Gastrocnemius medialis (tissue), 4 donors: ENCODE data around the gene MAN2A1. TPM values are rescaled to one million over a fixed set of nuclear protein-coding genes. Genes with fewer than 3 reads are reported as not detected.
A peak's percentile ranks its signal among the peaks of the same experiment; 100 is the strongest.

Source experiments
- ATAC-seq, 2 donors: fragments of 150-250 bp; one replicate each; pipeline ENCODE4 v1.9.1; 2016
- DNase-seq, 2 donors: peaks; one replicate each; pipeline ENCODE4 v3.0.0-alpha.2; 2019
- H3K27ac ChIP-seq, 4 donors: fragments of 200-600 bp; sonication (generic); 1 replicate in 1 of 4; 2 replicates in 3 of 4; pipeline ENCODE4 v1.5.1; 2016 to 2018; ENCODE audit warnings: mild to moderate bottlenecking in 2 of 4, moderate library complexity in 1 of 4
- H3K27me3 ChIP-seq, 3 donors: fragments of 200-600 bp; sonication (generic) in 2 of 3; 1 replicate in 1 of 3; 2 replicates in 2 of 3; pipeline versions ENCODE4 v1.5.1 to v1.6.0; 2016 to 2019; ENCODE audit warnings: mild to moderate bottlenecking in 1 of 3, moderate library complexity in 1 of 3
- H3K36me3 ChIP-seq, 2 donors: fragments of 200-600 bp; sonication (generic) in 1 of 2; one replicate each; pipeline ENCODE4 v1.5.1; 2017 to 2018
- H3K4me1 ChIP-seq, 2 donors: fragments of 200-600 bp; sonication (generic) in 1 of 2; one replicate each; pipeline ENCODE4 v1.5.1; 2016 to 2017; ENCODE audit warnings: mild to moderate bottlenecking in 2 of 2
- H3K4me3 ChIP-seq, 4 donors: fragments of 200-600 bp; sonication (generic) in 3 of 4; 1 replicate in 1 of 4; 2 replicates in 3 of 4; pipeline ENCODE4 v1.5.1; 2016 to 2019; ENCODE audit warnings: mild to moderate bottlenecking in 2 of 4
- H3K9me3 ChIP-seq, 3 donors: fragments of 200-600 bp; sonication (generic) in 2 of 3; 1 replicate in 1 of 3; 2 replicates in 2 of 3; pipeline ENCODE4 v1.5.1; 2016 to 2019
- POLR2A ChIP-seq, 2 donors: fragments of 450-650 bp; IDR thresholded peaks; one replicate each; pipeline ENCODE4 v1.6.1; 2017; ENCODE audit warnings: antibody characterized with exemption in 2 of 2, mild to moderate bottlenecking in 2 of 2, moderate library complexity in 2 of 2
- in situ Hi-C, 4 donors: fragments of 200-750 bp; cut with MboI; loops; one replicate each; pipeline versions ENCODE4 v1.15.0 to v1.8.0; 2017; ENCODE audit warnings: low sequenced_read_pairs in 4 of 4
- intact Hi-C: fragments of 100-400 bp; cut with DNase I; formaldehyde crosslinking; loops from one replicate; pipeline ENCODE4 v1.15.1; 2023; ENCODE audit warnings: low total_unique reads
- total RNA-seq, 4 donors: library from RNA; depleted of rRNA; stranded (reverse); fragments of >200 nt; gene quantifications; one replicate each; pipeline versions ENCODE4 v1.1.0 to v1.2.3, GENCODE V29; 2016
- TF ChIP-seq, protein P1 (sequence below), 5 experiments: fragments of 450-650 bp in 3 of 5; fragments of 200-600 bp in 2 of 5; sonication (generic) in 2 of 5; IDR thresholded peaks in 4 of 5; conservative IDR thresholded peaks in 1 of 5; 1 replicate in 4 of 5; 2 replicates in 1 of 5; pipeline ENCODE4 v1.5.1; 2016 to 2019; ENCODE audit warnings: antibody characterized with exemption in 5 of 5, mild to moderate bottlenecking in 3 of 5, moderate library complexity in 3 of 5

The MAN2A1 gene
- total RNA-seq, 4 donors from 2014 or later = 15.0 to 28.6 (median 19.8) TPM

DNA sequence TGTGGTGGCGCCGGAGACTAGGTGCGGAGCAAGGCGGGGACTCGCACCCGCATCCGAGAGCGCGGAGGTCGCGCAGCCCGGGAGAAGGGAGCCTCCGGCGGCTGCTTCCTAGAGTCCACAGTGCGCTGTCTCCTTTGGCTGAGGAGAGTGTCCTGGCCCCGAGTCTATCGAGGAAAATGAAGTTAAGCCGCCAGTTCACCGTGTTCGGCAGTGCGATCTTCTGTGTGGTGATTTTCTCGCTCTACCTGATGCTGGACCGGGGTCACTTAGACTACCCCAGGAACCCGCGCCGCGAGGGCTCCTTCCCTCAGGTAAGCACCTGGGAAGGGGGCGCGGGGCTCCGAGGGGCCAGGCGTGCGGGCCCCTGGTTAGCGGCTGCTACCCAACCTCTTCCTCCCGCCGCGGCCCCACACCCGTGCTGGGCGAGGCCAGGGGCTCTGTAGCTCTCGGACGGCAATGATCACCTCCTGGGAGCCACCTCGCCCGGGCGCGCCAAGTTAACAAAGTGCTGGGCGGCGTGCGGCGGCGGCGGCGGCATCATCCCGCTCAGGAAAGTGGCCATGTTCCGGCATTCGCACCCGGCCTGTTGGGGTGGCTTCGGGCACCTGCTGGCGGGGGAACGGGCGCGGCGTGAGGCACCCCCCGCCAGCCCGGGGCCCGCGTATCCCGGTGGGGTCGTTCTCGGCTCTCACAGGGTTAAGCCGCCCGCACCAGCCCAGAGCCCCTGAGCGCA, 681 bp downstream of the MAN2A1 start:
- peak overlapping the region; percentile 94 to 99 (median 98) for H3K27ac ChIP-seq
- no peaks in the 10 kb centered on the region for H3K9me3 ChIP-seq
- peak overlapping the region; percentile 88 to 98 (median 96) for H3K4me3 ChIP-seq
- TF ChIP-seq, protein P1, sequence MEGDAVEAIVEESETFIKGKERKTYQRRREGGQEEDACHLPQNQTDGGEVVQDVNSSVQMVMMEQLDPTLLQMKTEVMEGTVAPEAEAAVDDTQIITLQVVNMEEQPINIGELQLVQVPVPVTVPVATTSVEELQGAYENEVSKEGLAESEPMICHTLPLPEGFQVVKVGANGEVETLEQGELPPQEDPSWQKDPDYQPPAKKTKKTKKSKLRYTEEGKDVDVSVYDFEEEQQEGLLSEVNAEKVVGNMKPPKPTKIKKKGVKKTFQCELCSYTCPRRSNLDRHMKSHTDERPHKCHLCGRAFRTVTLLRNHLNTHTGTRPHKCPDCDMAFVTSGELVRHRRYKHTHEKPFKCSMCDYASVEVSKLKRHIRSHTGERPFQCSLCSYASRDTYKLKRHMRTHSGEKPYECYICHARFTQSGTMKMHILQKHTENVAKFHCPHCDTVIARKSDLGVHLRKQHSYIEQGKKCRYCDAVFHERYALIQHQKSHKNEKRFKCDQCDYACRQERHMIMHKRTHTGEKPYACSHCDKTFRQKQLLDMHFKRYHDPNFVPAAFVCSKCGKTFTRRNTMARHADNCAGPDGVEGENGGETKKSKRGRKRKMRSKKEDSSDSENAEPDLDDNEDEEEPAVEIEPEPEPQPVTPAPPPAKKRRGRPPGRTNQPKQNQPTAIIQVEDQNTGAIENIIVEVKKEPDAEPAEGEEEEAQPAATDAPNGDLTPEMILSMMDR (IDR thresholded peaks at IDR 0.05 in 4 of 5, conservative IDR thresholded peaks at IDR 0.05 in 1 of 5) = no peak
- no peak for TF ChIP-seq POLR2A (IDR thresholded peaks at IDR 0.05)
- no peaks in the 10 kb centered on the region for H3K36me3 ChIP-seq
- DNase-seq (peak in 1 of 2 donors; percentile 28), ATAC-seq (peak; percentile 5 to 12)
- H3K4me1 ChIP-seq = peaks cover 35 to 48% of the 10 kb centered on the region in 2 donors
- H3K27me3 ChIP-seq = no peaks in the 10 kb centered on the region
- in situ Hi-C loops = loop anchor here in 2 of 4 donors (10.0 to 25.0 kb wide), 2 partner anchors 74 to 953 kb away; partner anchors contain the start of gene FER (in 1 of the 2)
- intact Hi-C loops = loop anchor here (2.0 to 10.0 kb wide), 4 partner anchors 78 to 1306 kb away; partner anchors contain the start of genes FBXL17, FER and SLC25A46

GRCh38 chr5:109690975-109691574, 1.3 kb downstream of the MAN2A1 start:
- ATAC-seq (peak; percentile 57 to 62), DNase-seq (peak; percentile 75 to 77)
- intact Hi-C loops (loop anchor here (2.0 to 10.0 kb wide), 4 partner anchors 78 to 1306 kb away; partner anchors contain the start of genes FBXL17, FER and SLC25A46), in situ Hi-C loops (loop anchor here in 2 of 4 donors (10.0 to 25.0 kb wide), 2 partner anchors 74 to 954 kb away; partner anchors contain the start of gene FER (in 1 of the 2))
- peak in 1 of 2 donors; percentile 52 for TF ChIP-seq POLR2A (IDR thresholded peaks at IDR 0.05)
- TF ChIP-seq, protein P1 (IDR thresholded peaks at IDR 0.05 in 4 of 5, conservative IDR thresholded peaks at IDR 0.05 in 1 of 5) = peak; percentile 52 to 85 (median 60)
- H3K4me3 ChIP-seq = peak overlapping the region; percentile 88 to 98 (median 96)
- peaks cover 42 to 55% of the 10 kb centered on the region in 2 donors for H3K4me1 ChIP-seq
- no peaks in the 10 kb centered on the region for H3K36me3 ChIP-seq
- H3K27ac ChIP-seq = peak overlapping the region; percentile 94 to 99 (median 98)
- H3K27me3 ChIP-seq = no peaks in the 10 kb centered on the region
- H3K9me3 ChIP-seq = no peaks in the 10 kb centered on the region

- peak overlapping the region; percentile 94 to 99 (median 98) for H3K27ac ChIP-seq
- H3K4me3 ChIP-seq = peak overlapping the region; percentile 10 to 98 (median 92)
- TF ChIP-seq, protein P1 (IDR thresholded peaks at IDR 0.05 in 4 of 5, conservative IDR thresholded peaks at IDR 0.05 in 1 of 5) = no peak
- TF ChIP-seq POLR2A (IDR thresholded peaks at IDR 0.05) = no peak
- intact Hi-C loops = loop anchor here (2.0 to 10.0 kb wide), 4 partner anchors 77 to 1307 kb away; partner anchors contain the start of genes FBXL17, FER and SLC25A46
- H3K27me3 ChIP-seq = no peaks in the 10 kb centered on the region
- H3K9me3 ChIP-seq = no peaks in the 10 kb centered on the region
- ATAC-seq (no peak), DNase-seq (no peak)
- in situ Hi-C loops = loop anchor here in 2 of 4 donors (10.0 to 25.0 kb wide), 2 partner anchors 73 to 955 kb away; partner anchors contain the start of gene FER (in 1 of the 2)
- no peaks in the 10 kb centered on the region for H3K36me3 ChIP-seq
- peaks cover 47 to 59% of the 10 kb centered on the region in 2 donors for H3K4me1 ChIP-seq
Measured at GRCh38 chr5:109691996-109692395, 2.3 kb downstream of the MAN2A1 start.

DNA sequence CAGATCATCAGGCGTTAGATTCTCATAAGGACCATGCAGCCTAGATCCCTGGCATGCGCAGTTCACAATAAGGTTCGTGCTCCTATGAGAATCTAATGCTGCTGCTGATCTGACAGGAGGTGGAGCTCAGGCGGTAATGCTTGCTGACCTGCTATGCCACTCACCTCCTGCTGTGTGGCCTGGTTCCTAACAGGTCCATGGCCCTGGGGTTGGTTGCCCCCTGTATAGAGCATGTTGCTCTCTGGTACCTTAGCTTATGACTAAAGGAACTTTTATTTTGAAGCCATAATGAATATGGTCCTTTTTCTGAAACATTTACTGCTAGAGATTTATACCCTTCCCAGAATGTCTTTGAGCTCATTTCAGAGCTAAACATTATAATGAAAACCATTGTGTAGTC, 3.1 kb downstream of the MAN2A1 start:
- intact Hi-C loops (loop anchor here (5.0 to 10.0 kb wide), 3 partner anchors 946 to 1308 kb away; partner anchors contain the start of genes FBXL17, FER and SLC25A46), in situ Hi-C loops (loop anchor here in 2 of 4 donors (10.0 to 25.0 kb wide), 2 partner anchors 72 to 956 kb away; partner anchors contain the start of gene FER (in 1 of the 2))
- no peak for ATAC-seq
- TF ChIP-seq POLR2A (IDR thresholded peaks at IDR 0.05) = no peak
- TF ChIP-seq, protein P1 (IDR thresholded peaks at IDR 0.05 in 4 of 5, conservative IDR thresholded peaks at IDR 0.05 in 1 of 5) = no peak
- peak overlapping the region in 3 of 4 donors; percentile 31 to 88 (median 38) for H3K4me3 ChIP-seq
- peaks cover 55 to 64% of the 10 kb centered on the region in 2 donors for H3K4me1 ChIP-seq
- H3K27ac ChIP-seq = peak overlapping the region; percentile 94 to 99 (median 98)
- no peaks in the 10 kb centered on the region for H3K9me3 ChIP-seq
- DNase-seq = peak in 1 of 2 donors; percentile 54
- H3K27me3 ChIP-seq = no peaks in the 10 kb centered on the region
- H3K36me3 ChIP-seq = no peaks in the 10 kb centered on the region
